GM21515 (cell line): ENCODE data around the gene ZFP57.

Experiments used
- ATAC-seq: cut with Tn5 transposase; IDR thresholded peaks from one replicate; pipeline ENCODE4 v1.9.1; 2021; ENCODE audit not compliant: unreplicated experiment

Gene ZFP57

GRCh38 chr6:29656157-29656556 lies 24.8 kb downstream of the ZFP57 start:
- no peak for ATAC-seq

GRCh38 chr6:29655658-29656057 lies 25.3 kb downstream of the ZFP57 start:
- ATAC-seq, result no peak

GRCh38 chr6:29653452-29654038 lies 27.4 kb downstream of the ZFP57 start:
- no peak for ATAC-seq

DNA sequence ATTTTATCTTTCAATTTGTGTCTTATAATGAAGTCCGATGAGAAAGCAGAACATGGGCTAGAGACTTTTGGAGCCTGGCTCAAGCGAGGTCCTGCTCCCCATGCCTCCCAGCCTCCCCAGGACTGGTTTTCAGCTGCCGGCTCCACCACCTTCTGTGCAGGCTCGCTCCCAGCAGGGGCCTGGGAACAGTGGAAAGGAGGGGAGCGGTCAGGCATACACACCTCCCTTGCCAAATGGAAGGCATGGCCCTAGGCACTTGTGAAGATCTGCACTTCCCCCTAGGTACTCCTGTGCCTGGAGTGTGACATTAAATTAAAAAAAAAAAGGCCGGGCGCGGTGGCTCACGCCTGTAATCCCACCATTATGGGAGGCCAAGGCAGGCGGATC lies 28.8 kb downstream of the ZFP57 start:
- no peak for ATAC-seq

- no peak for ATAC-seq
Measured at GRCh38 chr6:29651413-29652197, 29.3 kb downstream of the ZFP57 start.

GRCh38 chr6:29649701-29650673 lies 31.0 kb downstream of the ZFP57 start:
- peak; percentile 98 for ATAC-seq

DNA sequence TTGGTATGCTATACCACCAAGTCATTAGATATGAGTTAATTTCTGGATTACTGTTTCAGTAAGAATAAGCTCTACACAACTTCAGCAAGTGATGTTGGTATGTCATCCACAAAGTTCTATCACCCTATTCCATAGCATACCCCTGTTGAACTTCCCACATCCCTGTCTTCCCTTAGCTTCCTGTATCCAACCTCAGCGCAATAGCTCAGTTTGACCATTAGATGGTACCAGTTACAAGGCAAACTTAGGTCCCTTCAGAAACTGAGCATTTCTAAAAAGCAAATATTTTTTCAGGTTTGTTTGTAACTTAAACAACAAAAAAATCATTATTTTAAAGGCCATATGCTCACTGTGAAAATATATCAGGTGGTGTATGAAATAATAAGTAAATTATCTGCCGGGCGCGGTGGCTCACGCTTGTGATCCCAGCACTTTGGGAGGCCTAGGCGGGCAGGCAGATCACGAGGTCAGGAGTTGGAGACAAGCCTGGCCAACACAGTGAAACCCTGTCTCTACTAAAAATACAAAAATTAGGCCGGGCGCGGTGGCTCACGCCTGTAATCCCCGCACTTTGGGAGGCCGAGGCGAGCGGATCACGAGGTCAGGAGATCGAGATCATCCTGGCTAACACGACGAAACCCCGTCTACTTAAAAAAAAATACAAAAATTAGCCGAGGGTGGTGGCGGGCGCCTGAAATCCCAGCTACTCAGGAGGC lies 32.9 kb downstream of the ZFP57 start:
- ATAC-seq, result no peak

GRCh38 chr6:29641430-29642148 lies 39.4 kb downstream of the ZFP57 start:
- no peak for ATAC-seq

- ATAC-seq, result no peak
Measured at GRCh38 chr6:29637247-29637646, 43.7 kb downstream of the ZFP57 start.

DNA sequence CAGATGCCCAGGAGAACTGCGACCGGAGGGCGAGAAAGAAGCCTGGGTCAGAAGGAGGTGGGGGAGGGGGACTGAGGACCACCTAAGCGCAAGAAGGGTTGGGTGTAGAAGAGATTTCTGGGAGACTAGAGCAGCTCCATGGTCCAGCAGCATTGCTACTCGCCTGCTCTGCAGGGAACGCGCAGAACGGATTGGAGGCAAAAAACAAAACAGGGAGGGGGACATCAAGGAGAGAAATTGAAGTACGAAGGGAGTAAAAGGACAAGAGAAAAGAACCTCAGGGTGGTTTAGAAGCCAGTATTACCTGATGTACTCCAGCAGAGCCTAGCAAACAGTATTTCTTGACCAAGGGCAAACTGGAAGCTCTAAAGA lies 47.4 kb downstream of the ZFP57 start:
- no peak for ATAC-seq

DNA sequence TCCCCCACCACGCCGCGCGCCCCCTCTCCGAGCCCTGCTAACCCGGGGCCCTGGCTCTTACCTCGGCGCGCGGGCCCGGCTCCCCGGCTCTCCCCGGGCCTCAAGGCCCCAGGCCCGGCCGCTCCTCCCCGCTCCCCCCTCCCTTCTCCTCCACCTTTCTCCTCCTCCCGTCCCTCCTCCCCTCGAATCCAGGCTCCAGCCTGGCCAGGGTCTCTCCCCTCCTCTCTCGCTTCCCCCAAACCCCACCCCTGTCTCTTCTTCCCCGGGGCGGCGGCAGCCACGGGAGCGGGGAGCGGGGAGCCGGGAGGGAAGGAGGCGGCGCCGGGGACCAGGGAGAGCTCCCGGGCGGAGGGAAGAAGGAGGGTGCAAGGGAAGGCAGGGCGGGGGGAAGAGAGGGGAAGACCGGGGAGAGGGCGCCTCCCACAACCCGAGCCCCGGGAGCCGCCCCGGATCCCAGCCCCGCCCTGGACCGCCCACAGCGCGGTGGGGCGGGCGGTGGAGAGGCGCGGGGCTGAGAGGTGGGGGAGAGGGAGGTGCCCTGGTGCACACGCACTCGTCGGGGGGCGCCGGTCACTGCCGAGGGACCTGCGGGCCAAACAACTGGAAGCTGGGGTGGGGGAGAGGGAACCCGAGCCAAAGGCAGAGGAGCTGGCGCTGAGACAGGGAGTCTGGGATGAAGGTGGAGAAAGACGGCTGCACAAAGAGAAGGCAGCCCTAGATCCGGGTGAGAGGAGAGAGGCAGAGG lies 48.0 kb downstream of the ZFP57 start, which contains the start of gene GABBR1:
Gene GABBR1, minus strand, starts transcription at position 395 of the 745 bp plus-strand sequence. CDS start 798 bp downstream, outside the sequence.
- ATAC-seq, result peak; percentile 73

GRCh38 chr6:29631860-29632731 lies 48.9 kb downstream of the ZFP57 start:
- ATAC-seq, result peak; percentile 31

DNA sequence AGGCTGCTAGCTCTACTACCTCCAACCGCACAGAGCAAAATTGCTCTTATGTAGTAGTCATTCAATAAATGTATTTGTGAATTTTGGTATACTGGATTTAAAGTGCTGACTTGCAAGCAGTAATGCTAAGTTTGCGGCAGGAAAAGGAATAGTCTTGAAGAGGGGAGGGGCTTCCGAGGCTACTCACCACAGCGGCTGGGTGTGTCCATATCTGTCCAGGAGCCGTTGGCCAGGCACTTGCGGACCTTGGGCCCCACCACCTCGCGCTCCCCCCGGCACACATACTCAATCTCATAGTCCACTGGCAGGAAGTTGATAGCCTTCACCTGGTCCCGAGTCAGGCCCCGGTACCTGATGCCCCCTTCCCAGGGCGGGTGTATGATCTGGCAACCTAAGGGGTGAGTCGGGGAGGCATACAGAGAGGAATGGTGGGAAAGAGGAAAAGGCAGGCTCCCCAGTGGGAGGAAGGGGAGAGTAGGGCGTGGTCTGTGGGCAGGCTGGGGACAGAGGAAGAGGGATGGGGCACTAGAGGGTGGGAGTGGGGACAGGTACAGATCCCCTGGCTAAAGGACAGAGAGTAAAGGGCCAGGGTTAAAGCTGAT lies 49.6 kb downstream of the ZFP57 start:
- ATAC-seq, result no peak

GRCh38 chr6:29630315-29630714 lies 50.6 kb downstream of the ZFP57 start:
- ATAC-seq, result no peak

GRCh38 chr6:29629571-29629970 lies 51.4 kb downstream of the ZFP57 start:
- no peak for ATAC-seq

GRCh38 chr6:29628419-29629281 lies 52.3 kb downstream of the ZFP57 start:
- ATAC-seq, result peak; percentile 39

- ATAC-seq, result no peak
Measured at GRCh38 chr6:29627755-29628418, 53.1 kb downstream of the ZFP57 start.
